Measurements from ENCODE around the gene CARTPT. TPM values are rescaled to one million over a fixed set of nuclear protein-coding genes. Genes with fewer than 3 reads are reported as not detected.

Gene CARTPT
- total RNA-seq, 2 experiments from 2014 or later: not detected

DNA sequence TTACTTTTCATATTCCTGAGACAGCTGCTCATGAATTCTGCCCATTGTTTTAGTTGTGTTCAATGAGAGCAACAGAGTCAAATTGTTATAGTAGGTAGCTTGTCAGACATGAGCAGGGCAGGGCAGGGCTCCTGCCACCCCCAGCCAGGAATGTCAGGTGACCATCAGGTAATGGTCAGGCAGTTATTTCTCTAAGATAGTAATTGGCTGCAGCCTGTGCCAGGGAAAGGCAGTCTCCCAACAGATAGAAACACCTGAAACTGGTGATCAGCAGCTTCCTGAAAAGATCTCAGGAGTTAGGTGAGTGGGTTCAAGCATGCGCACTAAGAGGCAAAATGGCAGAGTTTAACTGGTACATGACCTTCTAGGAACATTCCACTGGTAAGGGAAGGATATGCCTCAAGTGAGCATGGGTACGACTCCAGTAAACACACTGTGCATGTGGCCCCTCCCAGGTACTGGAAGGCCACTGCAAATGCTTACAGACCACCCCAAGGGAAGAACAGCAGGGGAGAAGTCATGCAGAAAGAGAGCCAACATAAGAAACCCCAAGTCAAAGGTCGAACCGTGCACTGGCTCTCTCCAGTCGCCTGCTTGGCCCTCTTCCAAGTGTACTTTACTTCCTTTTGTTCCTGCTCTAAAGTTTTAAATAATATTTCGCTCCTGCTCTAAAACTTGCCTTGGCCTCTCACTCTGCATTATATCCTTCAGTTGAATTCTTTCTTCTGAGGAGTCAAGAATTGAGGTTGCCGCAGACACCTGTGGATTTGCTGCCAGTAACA lies 25.1 kb downstream of the CARTPT start:
- no peaks in the 10 kb centered on the region for H3K36me3 Mint-ChIP-seq (ENCODE audit: low read depth)
- no peak overlapping the region for H3K27ac Mint-ChIP-seq
- Histone ChIP-seq H3K36me3 (ENCODE audit: insufficient read depth, low read length) (no peaks in the 10 kb centered on the region), H3K27me3 (ENCODE audit: control insufficient read depth in 1 of 2, insufficient read depth in 2 of 2, low read length in 2 of 2) (no peaks in the 10 kb centered on the region), H3K4me1 (ENCODE audit: insufficient read depth, low read length) (no peaks in the 10 kb centered on the region), H3K27ac (ENCODE audit: low read depth in 1 of 2, low read length in 2 of 2) (no peak overlapping the region), H3K4me3 (ENCODE audit: low read length) (no peak overlapping the region), H3K9me3 (ENCODE audit: control insufficient read depth in 1 of 2, insufficient read depth in 1 of 2, low read length in 2 of 2) (no peaks in the 10 kb centered on the region)
- ChIA-PET CTCF (no interaction called here), POLR2A (no interaction called here)
- DNase-seq: no peak
- no peak overlapping the region for H3K4me3 Mint-ChIP-seq
- TF ChIP-seq, protein P1, sequence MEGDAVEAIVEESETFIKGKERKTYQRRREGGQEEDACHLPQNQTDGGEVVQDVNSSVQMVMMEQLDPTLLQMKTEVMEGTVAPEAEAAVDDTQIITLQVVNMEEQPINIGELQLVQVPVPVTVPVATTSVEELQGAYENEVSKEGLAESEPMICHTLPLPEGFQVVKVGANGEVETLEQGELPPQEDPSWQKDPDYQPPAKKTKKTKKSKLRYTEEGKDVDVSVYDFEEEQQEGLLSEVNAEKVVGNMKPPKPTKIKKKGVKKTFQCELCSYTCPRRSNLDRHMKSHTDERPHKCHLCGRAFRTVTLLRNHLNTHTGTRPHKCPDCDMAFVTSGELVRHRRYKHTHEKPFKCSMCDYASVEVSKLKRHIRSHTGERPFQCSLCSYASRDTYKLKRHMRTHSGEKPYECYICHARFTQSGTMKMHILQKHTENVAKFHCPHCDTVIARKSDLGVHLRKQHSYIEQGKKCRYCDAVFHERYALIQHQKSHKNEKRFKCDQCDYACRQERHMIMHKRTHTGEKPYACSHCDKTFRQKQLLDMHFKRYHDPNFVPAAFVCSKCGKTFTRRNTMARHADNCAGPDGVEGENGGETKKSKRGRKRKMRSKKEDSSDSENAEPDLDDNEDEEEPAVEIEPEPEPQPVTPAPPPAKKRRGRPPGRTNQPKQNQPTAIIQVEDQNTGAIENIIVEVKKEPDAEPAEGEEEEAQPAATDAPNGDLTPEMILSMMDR (IDR thresholded peaks at IDR 0.05): no peak
- peaks cover 5% of the 10 kb centered on the region for H3K9me3 Mint-ChIP-seq
- H3K4me1 Mint-ChIP-seq (ENCODE audit: low read depth): no peaks in the 10 kb centered on the region
- no peak for ATAC-seq (ENCODE audit: poor library complexity)
- peaks cover 27% of the 10 kb centered on the region for H3K27me3 Mint-ChIP-seq
- intact Hi-C loops (cut with DNase I, micrococcal nuclease): no loop called here

DNA sequence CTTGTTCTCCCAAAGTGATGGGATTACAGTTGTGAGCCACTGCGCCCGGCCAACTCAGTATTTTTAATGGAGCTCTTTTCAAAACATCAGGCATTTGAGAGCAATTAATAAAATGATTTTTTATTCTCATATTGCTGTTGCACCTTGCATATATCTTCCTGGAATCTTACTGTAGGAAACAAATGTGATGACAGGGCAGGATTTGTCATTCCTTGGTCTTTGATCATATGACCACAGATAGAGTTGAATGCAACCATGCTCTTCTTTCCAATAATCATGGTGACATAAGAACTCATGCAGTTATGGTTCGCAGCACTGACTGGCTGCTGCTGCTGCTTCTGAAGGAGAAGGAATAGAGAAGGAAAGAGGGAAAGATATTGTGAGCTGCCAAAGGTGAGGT lies 28.1 kb downstream of the CARTPT start:
- Histone ChIP-seq H3K27me3 (ENCODE audit: control insufficient read depth in 1 of 2, insufficient read depth in 2 of 2, low read length in 2 of 2) (no peaks in the 10 kb centered on the region), H3K36me3 (ENCODE audit: insufficient read depth, low read length) (no peaks in the 10 kb centered on the region), H3K9me3 (ENCODE audit: control insufficient read depth in 1 of 2, insufficient read depth in 1 of 2, low read length in 2 of 2) (no peaks in the 10 kb centered on the region), H3K4me1 (ENCODE audit: insufficient read depth, low read length) (no peaks in the 10 kb centered on the region), H3K27ac (ENCODE audit: low read depth in 1 of 2, low read length in 2 of 2) (no peak overlapping the region), H3K4me3 (ENCODE audit: low read length) (no peak overlapping the region)
- Mint-ChIP-seq H3K27me3 (peaks cover 16% of the 10 kb centered on the region), H3K9me3 (no peaks in the 10 kb centered on the region), H3K27ac (no peak overlapping the region), H3K4me1 (ENCODE audit: low read depth) (no peaks in the 10 kb centered on the region), H3K36me3 (ENCODE audit: low read depth) (no peaks in the 10 kb centered on the region), H3K4me3 (no peak overlapping the region)
- ChIA-PET CTCF (no interaction called here), POLR2A (no interaction called here)
- DNase-seq (no peak), ATAC-seq (ENCODE audit: poor library complexity) (no peak)
- TF ChIP-seq, protein P1 (IDR thresholded peaks at IDR 0.05): no peak
- intact Hi-C loops (cut with DNase I, micrococcal nuclease): no loop called here

- POLR2A ChIA-PET: no interaction called here
- H3K4me1 Mint-ChIP-seq (ENCODE audit: low read depth): no peaks in the 10 kb centered on the region
- Histone ChIP-seq H3K4me3 (ENCODE audit: low read length) (no peak overlapping the region), H3K27ac (ENCODE audit: low read depth in 1 of 2, low read length in 2 of 2) (no peak overlapping the region), H3K4me1 (ENCODE audit: insufficient read depth, low read length) (no peaks in the 10 kb centered on the region), H3K27me3 (ENCODE audit: control insufficient read depth in 1 of 2, insufficient read depth in 2 of 2, low read length in 2 of 2) (no peaks in the 10 kb centered on the region), H3K9me3 (ENCODE audit: control insufficient read depth in 1 of 2, insufficient read depth in 1 of 2, low read length in 2 of 2) (no peaks in the 10 kb centered on the region), H3K36me3 (ENCODE audit: insufficient read depth, low read length) (no peaks in the 10 kb centered on the region)
- CTCF ChIA-PET: no interaction called here
- intact Hi-C loops (cut with DNase I, micrococcal nuclease): no loop called here
- no peak for DNase-seq
- no peak overlapping the region for H3K27ac Mint-ChIP-seq
- H3K27me3 Mint-ChIP-seq: peaks cover 11% of the 10 kb centered on the region
- TF ChIP-seq, protein P1 (IDR thresholded peaks at IDR 0.05): no peak
- H3K9me3 Mint-ChIP-seq: no peaks in the 10 kb centered on the region
- H3K36me3 Mint-ChIP-seq (ENCODE audit: low read depth): no peaks in the 10 kb centered on the region
- no peak for ATAC-seq (ENCODE audit: poor library complexity)
- no peak overlapping the region for H3K4me3 Mint-ChIP-seq
Measured at GRCh38 chr5:71748360-71748759, 29.3 kb downstream of the CARTPT start.

All from CD4-positive, alpha-beta T cell (primary cell).